ENCODE measurements around the gene MORF4L2.

The MORF4L2 gene

DNA sequence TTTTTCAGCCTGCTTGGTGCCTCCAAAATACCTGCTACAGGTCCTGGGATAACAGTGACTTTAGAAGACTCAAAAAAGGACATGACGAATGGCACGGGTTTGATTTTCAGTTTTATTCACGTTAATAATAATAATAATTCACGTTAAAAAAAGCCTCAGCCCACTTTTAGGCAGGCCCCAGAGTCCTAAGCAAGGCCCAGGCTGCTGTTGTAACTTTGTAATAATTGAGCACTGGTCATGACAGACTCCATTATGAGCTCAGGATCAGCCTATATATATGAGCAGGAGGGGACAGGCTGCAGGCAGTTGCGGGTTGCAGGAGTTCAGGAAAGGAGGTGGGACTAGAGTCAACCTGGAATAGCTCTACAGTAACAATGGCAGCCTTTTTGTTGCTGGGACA is 24.1 kb upstream of the MORF4L2 start, which contains the start of gene TMEM31:
Gene TMEM31, plus strand, starts transcription at position 301 of the 400 bp plus-strand sequence. CDS start 1,350 bp downstream, outside the sequence.
- ATAC-seq, result no peak
- TF ChIP-seq, protein P1, sequence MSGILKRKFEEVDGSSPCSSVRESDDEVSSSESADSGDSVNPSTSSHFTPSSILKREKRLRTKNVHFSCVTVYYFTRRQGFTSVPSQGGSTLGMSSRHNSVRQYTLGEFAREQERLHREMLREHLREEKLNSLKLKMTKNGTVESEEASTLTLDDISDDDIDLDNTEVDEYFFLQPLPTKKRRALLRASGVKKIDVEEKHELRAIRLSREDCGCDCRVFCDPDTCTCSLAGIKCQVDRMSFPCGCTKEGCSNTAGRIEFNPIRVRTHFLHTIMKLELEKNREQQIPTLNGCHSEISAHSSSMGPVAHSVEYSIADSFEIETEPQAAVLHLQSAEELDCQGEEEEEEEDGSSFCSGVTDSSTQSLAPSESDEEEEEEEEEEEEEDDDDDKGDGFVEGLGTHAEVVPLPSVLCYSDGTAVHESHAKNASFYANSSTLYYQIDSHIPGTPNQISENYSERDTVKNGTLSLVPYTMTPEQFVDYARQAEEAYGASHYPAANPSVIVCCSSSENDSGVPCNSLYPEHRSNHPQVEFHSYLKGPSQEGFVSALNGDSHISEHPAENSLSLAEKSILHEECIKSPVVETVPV (CRISPR knock-in tag; IDR thresholded peaks at IDR 0.05), result no peak
- TF ChIP-seq ZNF8 (CRISPR knock-in tag; IDR thresholded peaks at IDR 0.05), result no peak
- no peak for TF ChIP-seq ZC3H10 (CRISPR knock-in tag; IDR thresholded peaks at IDR 0.05)
- no peak for TF ChIP-seq ZNF565 (CRISPR knock-in tag; conservative IDR thresholded peaks at IDR 0.05; ENCODE audit: low read depth)

DNA sequence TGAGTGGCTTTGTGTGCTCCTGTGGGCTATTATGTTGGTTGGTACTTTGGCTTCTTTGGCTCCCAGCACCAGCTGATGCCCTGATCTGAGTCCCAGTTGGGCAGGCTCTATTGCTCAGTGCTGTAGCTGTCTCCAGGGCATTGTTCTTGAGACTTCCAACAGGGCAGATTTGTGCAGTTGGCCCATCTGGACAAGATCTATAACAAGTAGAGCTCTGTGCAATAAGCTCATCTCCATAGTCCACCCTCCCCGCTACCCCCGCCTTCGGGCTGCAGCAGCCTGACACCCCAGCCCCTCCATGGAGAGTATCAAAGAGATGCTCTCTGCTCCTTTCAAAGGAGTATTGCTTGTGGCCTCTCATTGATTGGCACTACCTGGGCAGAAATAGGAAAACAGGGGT is 18.4 kb upstream of the MORF4L2 start:
- ATAC-seq, result no peak
- TF ChIP-seq ZNF565 (CRISPR knock-in tag; conservative IDR thresholded peaks at IDR 0.05; ENCODE audit: low read depth) (no peak), PPARA (CRISPR knock-in tag; IDR thresholded peaks at IDR 0.05; ENCODE audit: borderline replicate concordance) (no peak), ZNF8 (CRISPR knock-in tag; IDR thresholded peaks at IDR 0.05) (no peak), ZNF70 (CRISPR knock-in tag; IDR thresholded peaks at IDR 0.05) (no peak), GLIS3 (CRISPR knock-in tag; IDR thresholded peaks at IDR 0.05) (no peak), RARB (CRISPR knock-in tag; IDR thresholded peaks at IDR 0.05) (no peak), TCF4 (CRISPR knock-in tag; IDR thresholded peaks at IDR 0.05; ENCODE audit: borderline replicate concordance) (no peak), CSDC2 (CRISPR knock-in tag; IDR thresholded peaks at IDR 0.05) (no peak)
- TF ChIP-seq, protein P2, sequence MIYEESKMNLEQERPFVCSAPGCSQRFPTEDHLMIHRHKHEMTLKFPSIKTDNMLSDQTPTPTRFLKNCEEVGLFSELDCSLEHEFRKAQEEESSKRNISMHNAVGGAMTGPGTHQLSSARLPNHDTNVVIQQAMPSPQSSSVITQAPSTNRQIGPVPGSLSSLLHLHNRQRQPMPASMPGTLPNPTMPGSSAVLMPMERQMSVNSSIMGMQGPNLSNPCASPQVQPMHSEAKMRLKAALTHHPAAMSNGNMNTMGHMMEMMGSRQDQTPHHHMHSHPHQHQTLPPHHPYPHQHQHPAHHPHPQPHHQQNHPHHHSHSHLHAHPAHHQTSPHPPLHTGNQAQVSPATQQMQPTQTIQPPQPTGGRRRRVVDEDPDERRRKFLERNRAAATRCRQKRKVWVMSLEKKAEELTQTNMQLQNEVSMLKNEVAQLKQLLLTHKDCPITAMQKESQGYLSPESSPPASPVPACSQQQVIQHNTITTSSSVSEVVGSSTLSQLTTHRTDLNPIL (CRISPR knock-in tag; IDR thresholded peaks at IDR 0.05; ENCODE audit: low read depth), result no peak
- TF ChIP-seq, protein P3, sequence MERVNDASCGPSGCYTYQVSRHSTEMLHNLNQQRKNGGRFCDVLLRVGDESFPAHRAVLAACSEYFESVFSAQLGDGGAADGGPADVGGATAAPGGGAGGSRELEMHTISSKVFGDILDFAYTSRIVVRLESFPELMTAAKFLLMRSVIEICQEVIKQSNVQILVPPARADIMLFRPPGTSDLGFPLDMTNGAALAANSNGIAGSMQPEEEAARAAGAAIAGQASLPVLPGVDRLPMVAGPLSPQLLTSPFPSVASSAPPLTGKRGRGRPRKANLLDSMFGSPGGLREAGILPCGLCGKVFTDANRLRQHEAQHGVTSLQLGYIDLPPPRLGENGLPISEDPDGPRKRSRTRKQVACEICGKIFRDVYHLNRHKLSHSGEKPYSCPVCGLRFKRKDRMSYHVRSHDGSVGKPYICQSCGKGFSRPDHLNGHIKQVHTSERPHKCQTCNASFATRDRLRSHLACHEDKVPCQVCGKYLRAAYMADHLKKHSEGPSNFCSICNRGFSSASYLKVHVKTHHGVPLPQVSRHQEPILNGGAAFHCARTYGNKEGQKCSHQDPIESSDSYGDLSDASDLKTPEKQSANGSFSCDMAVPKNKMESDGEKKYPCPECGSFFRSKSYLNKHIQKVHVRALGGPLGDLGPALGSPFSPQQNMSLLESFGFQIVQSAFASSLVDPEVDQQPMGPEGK (CRISPR knock-in tag; IDR thresholded peaks at IDR 0.05; ENCODE audit: borderline replicate concordance), result no peak
- TF ChIP-seq, protein P4, sequence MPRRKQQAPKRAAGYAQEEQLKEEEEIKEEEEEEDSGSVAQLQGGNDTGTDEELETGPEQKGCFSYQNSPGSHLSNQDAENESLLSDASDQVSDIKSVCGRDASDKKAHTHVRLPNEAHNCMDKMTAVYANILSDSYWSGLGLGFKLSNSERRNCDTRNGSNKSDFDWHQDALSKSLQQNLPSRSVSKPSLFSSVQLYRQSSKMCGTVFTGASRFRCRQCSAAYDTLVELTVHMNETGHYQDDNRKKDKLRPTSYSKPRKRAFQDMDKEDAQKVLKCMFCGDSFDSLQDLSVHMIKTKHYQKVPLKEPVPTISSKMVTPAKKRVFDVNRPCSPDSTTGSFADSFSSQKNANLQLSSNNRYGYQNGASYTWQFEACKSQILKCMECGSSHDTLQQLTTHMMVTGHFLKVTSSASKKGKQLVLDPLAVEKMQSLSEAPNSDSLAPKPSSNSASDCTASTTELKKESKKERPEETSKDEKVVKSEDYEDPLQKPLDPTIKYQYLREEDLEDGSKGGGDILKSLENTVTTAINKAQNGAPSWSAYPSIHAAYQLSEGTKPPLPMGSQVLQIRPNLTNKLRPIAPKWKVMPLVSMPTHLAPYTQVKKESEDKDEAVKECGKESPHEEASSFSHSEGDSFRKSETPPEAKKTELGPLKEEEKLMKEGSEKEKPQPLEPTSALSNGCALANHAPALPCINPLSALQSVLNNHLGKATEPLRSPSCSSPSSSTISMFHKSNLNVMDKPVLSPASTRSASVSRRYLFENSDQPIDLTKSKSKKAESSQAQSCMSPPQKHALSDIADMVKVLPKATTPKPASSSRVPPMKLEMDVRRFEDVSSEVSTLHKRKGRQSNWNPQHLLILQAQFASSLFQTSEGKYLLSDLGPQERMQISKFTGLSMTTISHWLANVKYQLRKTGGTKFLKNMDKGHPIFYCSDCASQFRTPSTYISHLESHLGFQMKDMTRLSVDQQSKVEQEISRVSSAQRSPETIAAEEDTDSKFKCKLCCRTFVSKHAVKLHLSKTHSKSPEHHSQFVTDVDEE (CRISPR knock-in tag; IDR thresholded peaks at IDR 0.05), result no peak

DNA sequence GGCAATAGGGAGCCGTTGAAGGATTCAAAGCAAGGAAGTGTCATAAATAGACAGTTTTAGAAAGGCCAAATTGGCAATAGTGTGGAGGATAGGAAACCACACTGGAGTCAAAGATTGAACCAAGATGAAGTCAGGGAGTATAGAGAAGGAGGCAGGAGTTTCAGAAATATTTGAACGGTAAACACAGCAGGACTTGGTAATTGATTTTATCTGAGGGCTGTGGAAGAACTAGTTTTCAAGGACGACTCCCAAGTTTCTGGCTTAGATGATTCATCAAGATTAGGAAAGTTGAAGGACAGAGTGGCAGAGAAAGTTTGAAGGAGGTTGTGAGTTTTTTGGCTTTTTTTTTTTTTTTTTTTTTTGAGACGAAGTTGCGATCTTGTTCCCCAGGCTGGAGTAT is 12.7 kb upstream of the MORF4L2 start:
- TF ChIP-seq, protein P2 (CRISPR knock-in tag; IDR thresholded peaks at IDR 0.05; ENCODE audit: low read depth), result no peak
- TF ChIP-seq ZC3H10 (CRISPR knock-in tag; IDR thresholded peaks at IDR 0.05), result no peak
- no peak for ATAC-seq

DNA sequence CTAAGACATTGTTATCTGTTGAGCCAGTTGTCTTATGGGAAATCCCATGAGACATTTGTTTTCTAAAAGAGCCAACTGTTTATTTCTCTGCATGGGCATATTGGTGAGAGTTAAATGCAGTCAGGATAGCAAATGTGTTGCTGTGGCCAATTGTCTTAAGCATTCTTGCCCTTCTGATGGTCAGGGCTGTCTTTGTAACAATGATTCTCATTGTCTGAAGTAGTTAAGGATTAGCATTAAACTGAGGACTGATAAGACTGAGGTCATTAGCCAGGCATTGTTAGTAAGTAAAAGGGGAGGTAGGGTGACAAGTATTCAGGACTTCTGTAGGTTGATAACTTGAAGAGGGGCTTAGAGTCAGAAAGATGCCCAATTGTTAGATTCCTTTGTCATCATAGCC is 11.2 kb upstream of the MORF4L2 start:
- TF ChIP-seq TOX (CRISPR knock-in tag; IDR thresholded peaks at IDR 0.05; ENCODE audit: borderline replicate concordance) (no peak), RARB (CRISPR knock-in tag; IDR thresholded peaks at IDR 0.05) (no peak), CSDC2 (CRISPR knock-in tag; IDR thresholded peaks at IDR 0.05) (no peak), PPARA (CRISPR knock-in tag; IDR thresholded peaks at IDR 0.05; ENCODE audit: borderline replicate concordance) (no peak), ZNF565 (CRISPR knock-in tag; conservative IDR thresholded peaks at IDR 0.05; ENCODE audit: low read depth) (no peak), GLIS3 (CRISPR knock-in tag; IDR thresholded peaks at IDR 0.05) (no peak), ZNF70 (CRISPR knock-in tag; IDR thresholded peaks at IDR 0.05) (no peak), ZFP30 (CRISPR knock-in tag; IDR thresholded peaks at IDR 0.05) (no peak), ZNF8 (CRISPR knock-in tag; IDR thresholded peaks at IDR 0.05) (no peak), ZFP3 (CRISPR knock-in tag; IDR thresholded peaks at IDR 0.05) (no peak)
- TF ChIP-seq, protein P3 (CRISPR knock-in tag; IDR thresholded peaks at IDR 0.05; ENCODE audit: borderline replicate concordance), result no peak
- TF ChIP-seq, protein P5, sequence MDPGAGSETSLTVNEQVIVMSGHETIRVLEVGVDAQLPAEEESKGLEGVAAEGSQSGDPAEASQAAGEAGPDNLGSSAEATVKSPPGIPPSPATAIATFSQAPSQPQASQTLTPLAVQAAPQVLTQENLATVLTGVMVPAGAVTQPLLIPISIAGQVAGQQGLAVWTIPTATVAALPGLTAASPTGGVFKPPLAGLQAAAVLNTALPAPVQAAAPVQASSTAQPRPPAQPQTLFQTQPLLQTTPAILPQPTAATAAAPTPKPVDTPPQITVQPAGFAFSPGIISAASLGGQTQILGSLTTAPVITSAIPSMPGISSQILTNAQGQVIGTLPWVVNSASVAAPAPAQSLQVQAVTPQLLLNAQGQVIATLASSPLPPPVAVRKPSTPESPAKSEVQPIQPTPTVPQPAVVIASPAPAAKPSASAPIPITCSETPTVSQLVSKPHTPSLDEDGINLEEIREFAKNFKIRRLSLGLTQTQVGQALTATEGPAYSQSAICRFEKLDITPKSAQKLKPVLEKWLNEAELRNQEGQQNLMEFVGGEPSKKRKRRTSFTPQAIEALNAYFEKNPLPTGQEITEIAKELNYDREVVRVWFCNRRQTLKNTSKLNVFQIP (CRISPR knock-in tag; IDR thresholded peaks at IDR 0.05; ENCODE audit: borderline replicate concordance, low read depth), result no peak
- ATAC-seq, result no peak

All from SK-N-SH treated with all-trans-retinoic acid at 6 μM for 48 hours (cell line).